HCT116 (cell line): ENCODE data around the gene RANBP10. TPM values are rescaled to one million over a fixed set of nuclear protein-coding genes. Genes with fewer than 3 reads are reported as not detected.

Experiments
- ATAC-seq: fragments of 200-7000 bp; cut with Tn5 transposase; 2 replicates; pipeline ENCODE4 v1.9.1; 2020; ENCODE audit warnings: mild to moderate bottlenecking, moderate library complexity
- BruUV-seq: library from RNA; stranded (reverse); fragments of 400-500 nt; replicated peaks from 2 replicates; lab custom pipeline; 2021; lab: Mats Ljungman, UMichigan
- CTCF ChIA-PET: fragments of 300-600 bp; sonication (Branson Sonifier 250); formaldehyde crosslinking; loops from one replicate; lab custom pipeline; 2021; ENCODE audit warnings: antibody characterized with exemption; lab: Charles Lee
- POLR2A ChIA-PET: fragments of 300-600, 350-600 bp; sonication (Branson Sonifier 250); formaldehyde crosslinking; loops from one replicate; lab custom pipeline; 2021; ENCODE audit warnings: antibody characterized with exemption; lab: Charles Lee
- RAD21 ChIA-PET, 2 experiments: fragments of 300-600 bp; sonication (Branson Sonifier 250); formaldehyde crosslinking; loops; one replicate each; lab custom pipeline; 2023; ENCODE audit warnings: low total read pairs in 2 of 2; ENCODE audit not compliant: uncharacterized antibody in 2 of 2, unreplicated experiment in 2 of 2, low non-redundant PET in 1 of 2; lab: Charles Lee
- DNase-seq: peaks from one replicate; pipeline ENCODE4 v3.0.0-alpha.2; 2010; ENCODE audit warnings: low read depth, low spot score
- H2AFZ ChIP-seq: fragments of 200-600 bp; shearing (Covaris generic), sonication (generic); 2 replicates; pipeline ENCODE4 v1.6.1; 2017; ENCODE audit warnings: low read depth, mixed run types, mixed read lengths, antibody characterized with exemption, low read length; ENCODE audit not compliant: poor library complexity, severe bottlenecking
- H3K27ac ChIP-seq: 2 replicates; pipeline ENCODE4 v1.5.1; 2012; ENCODE audit warnings: low read depth, low read length
- H3K27me3 ChIP-seq: fragments of 200-600 bp; sonication (generic); 2 replicates; pipeline ENCODE4 v1.6.1; 2016; ENCODE audit warnings: mixed run types, low read length, mixed read lengths; ENCODE audit not compliant: insufficient read depth
- H3K36me3 ChIP-seq, 2 experiments: fragments of 200-500 bp in 1 of 2; fragments of 200-600 bp in 1 of 2; sonication (Bioruptor generic) in 1 of 2; sonication (generic) in 1 of 2; 2 replicates each; pipeline versions ENCODE4 v1.5.1 to v1.6.1; 2014 to 2016; ENCODE audit warnings: low read length in 2 of 2, inconsistent platforms in 1 of 2, mixed read lengths in 1 of 2, mixed run types in 1 of 2; ENCODE audit not compliant: insufficient read depth in 2 of 2, control insufficient read depth in 1 of 2
- H3K4me1 ChIP-seq, 2 experiments: fragments of 200-600 bp in 1 of 2; sonication (generic) in 1 of 2; 2 replicates each; pipeline versions ENCODE4 v1.5.1 to v1.6.1; 2012 to 2017; ENCODE audit warnings: low read length in 2 of 2, inconsistent platforms in 1 of 2, mild to moderate bottlenecking in 1 of 2, mixed read lengths in 1 of 2, mixed run types in 1 of 2, moderate library complexity in 1 of 2; ENCODE audit not compliant: insufficient read depth in 2 of 2, control insufficient read depth in 1 of 2
- H3K4me2 ChIP-seq: fragments of 200-600 bp; sonication (generic); 2 replicates; pipeline ENCODE4 v1.6.1; 2017; ENCODE audit warnings: mixed run types, low read length, mixed read lengths
- H3K4me3 ChIP-seq, 2 experiments: fragments of 200-600 bp in 1 of 2; sonication (generic) in 1 of 2; replicated peaks in 1 of 2; 2 replicates each; pipeline ENCODE4 v1.5.1; 2011 to 2016; ENCODE audit warnings: low read length in 2 of 2, control low read depth in 1 of 2, low read depth in 1 of 2, mild to moderate bottlenecking in 1 of 2, mixed read lengths in 1 of 2, mixed run types in 1 of 2
- H3K79me2 ChIP-seq: fragments of 200-600 bp; sonication (generic); 2 replicates; pipeline ENCODE4 v1.6.1; 2017; ENCODE audit warnings: mild to moderate bottlenecking, mixed run types, low read length, moderate library complexity, mixed read lengths; ENCODE audit not compliant: insufficient read depth
- H3K9ac ChIP-seq: fragments of 200-600 bp; sonication (generic); 2 replicates; pipeline ENCODE4 v1.6.1; 2016; ENCODE audit warnings: low read length, mixed read lengths
- H3K9me2 ChIP-seq: fragments of 200-600 bp; sonication (generic), shearing (Covaris generic); 2 replicates; pipeline ENCODE4 v1.6.1; 2017; ENCODE audit warnings: mixed run types, mild to moderate bottlenecking, moderate library complexity; ENCODE audit not compliant: insufficient read depth
- H3K9me3 ChIP-seq, 2 experiments: fragments of 200-500 bp in 1 of 2; fragments of 200-600 bp in 1 of 2; sonication (Bioruptor generic) in 1 of 2; sonication (generic) in 1 of 2; 2 replicates each; pipeline ENCODE4 v1.6.1; 2014 to 2017; ENCODE audit warnings: low read length in 2 of 2, mixed read lengths in 2 of 2, inconsistent platforms in 1 of 2, low read depth in 1 of 2, mild to moderate bottlenecking in 1 of 2, mixed run types in 1 of 2, moderate library complexity in 1 of 2; ENCODE audit not compliant: control insufficient read depth in 1 of 2, insufficient read depth in 1 of 2
- H4K20me1 ChIP-seq: fragments of 200-600 bp; sonication (generic), shearing (Covaris generic); 2 replicates; pipeline ENCODE4 v1.6.1; 2017; ENCODE audit warnings: mixed run types, mild to moderate bottlenecking, moderate library complexity; ENCODE audit not compliant: insufficient read depth
- CBX3 ChIP-seq: IDR thresholded peaks from 2 replicates; pipeline ENCODE4 v1.6.1; 2012; ENCODE audit warnings: low read depth
- CEBPB ChIP-seq: IDR thresholded peaks from 2 replicates; pipeline ENCODE4 v1.6.1; 2012; ENCODE audit warnings: low read depth
- EGR1 ChIP-seq: IDR thresholded peaks from 2 replicates; pipeline ENCODE4 v1.6.1; 2012; ENCODE audit warnings: low read depth
- EZH2 ChIP-seq: fragments of 200-600 bp; sonication (generic); IDR thresholded peaks from 2 replicates; pipeline ENCODE4 v1.6.1; 2017; ENCODE audit warnings: antibody characterized with exemption, mixed run types
- EZH2phosphoT487 ChIP-seq: fragments of 200-600 bp; IDR thresholded peaks from 2 replicates; pipeline ENCODE4 v1.6.1; 2018; ENCODE audit warnings: antibody characterized with exemption, borderline replicate concordance
- JUND ChIP-seq: IDR thresholded peaks from 2 replicates; pipeline ENCODE4 v1.6.1; 2012
- MAX ChIP-seq: IDR thresholded peaks from 2 replicates; pipeline ENCODE4 v1.6.1; 2012
- POLR2A ChIP-seq: IDR thresholded peaks from 2 replicates; pipeline ENCODE4 v1.7.0; 2011; ENCODE audit warnings: borderline replicate concordance; ENCODE audit not compliant: insufficient read depth, insufficient read length; ENCODE audit errors: extremely low read depth
- POLR2AphosphoS5 ChIP-seq: IDR thresholded peaks from 2 replicates; pipeline ENCODE4 v1.6.1; 2011; ENCODE audit warnings: mild to moderate bottlenecking, low read depth, low read length, moderate library complexity
- SP1 ChIP-seq: IDR thresholded peaks from 2 replicates; pipeline ENCODE4 v1.6.1; 2012; ENCODE audit warnings: low read depth
- SRF ChIP-seq: IDR thresholded peaks from 2 replicates; pipeline ENCODE4 v1.6.1; 2012; ENCODE audit warnings: low read depth
- ZFX ChIP-seq: fragments of 450-650 bp; IDR thresholded peaks from 2 replicates; pipeline ENCODE4 v1.6.1; 2017
- intact Hi-C: fragments of 100-400 bp; cut with micrococcal nuclease; formaldehyde crosslinking; loops from 2 replicates; pipeline ENCODE4 v1.10.0; 2022
- total RNA-seq: library from RNA; stranded (reverse); gene quantifications from one replicate; pipeline ENCODE4 v1.2.1, GENCODE V29; 2021; ENCODE audit not compliant: unreplicated experiment

RANBP10 gene
- total RNA-seq, 1 experiment from 2014 or later = 16.9 TPM

GRCh38 chr16:67741118-67741517 lies 65.2 kb downstream of the RANBP10 start:
- H3K36me3 ChIP-seq = no peaks in the 10 kb centered on the region; a peak in 1 of 4 replicates
- no peaks in the 10 kb centered on the region for H4K20me1 ChIP-seq
- TSS peak; percentile 36 for BruUV-seq
- no peak overlapping the region for H3K4me3 ChIP-seq
- H2AFZ ChIP-seq = no peak overlapping the region
- RAD21 ChIA-PET = no interaction called here
- ATAC-seq (no peak), DNase-seq (no peak)
- no peak overlapping the region for H3K27ac ChIP-seq
- no peaks in the 10 kb centered on the region for H3K4me1 ChIP-seq
- intact Hi-C loops = no loop called here
- no peaks in the 10 kb centered on the region for H3K27me3 ChIP-seq
- TF ChIP-seq EZH2phosphoT487 = no peak
- no peak for TF ChIP-seq CEBPB
- TF ChIP-seq POLR2AphosphoS5 = no peak
- no peak for TF ChIP-seq MAX
- TF ChIP-seq SRF = no peak
- no peak for TF ChIP-seq EGR1
- CTCF ChIA-PET = no interaction called here
- POLR2A ChIA-PET = no interaction called here
- H3K4me2 ChIP-seq = no peak overlapping the region
- H3K9me3 ChIP-seq = no peaks in the 10 kb centered on the region
- H3K9ac ChIP-seq = no peak overlapping the region
- no peaks in the 10 kb centered on the region for H3K79me2 ChIP-seq
- H3K9me2 ChIP-seq = no peaks in the 10 kb centered on the region

- BruUV-seq = no TSS peak
- DNase-seq (no peak), ATAC-seq (no peak)
- H3K4me3 ChIP-seq = no peak overlapping the region
- H3K79me2 ChIP-seq = no peaks in the 10 kb centered on the region
- no peaks in the 10 kb centered on the region for H3K9me3 ChIP-seq
- H3K4me1 ChIP-seq = no peaks in the 10 kb centered on the region
- TF ChIP-seq POLR2A = no peak
- TF ChIP-seq MAX = no peak
- no peak for TF ChIP-seq ZFX
- no peak for TF ChIP-seq CBX3
- TF ChIP-seq EGR1 = no peak
- no peak for TF ChIP-seq EZH2
- TF ChIP-seq JUND = no peak
- TF ChIP-seq SP1 = no peak
- H4K20me1 ChIP-seq = no peaks in the 10 kb centered on the region
- H3K4me2 ChIP-seq = no peak overlapping the region
- H2AFZ ChIP-seq = no peak overlapping the region
- no peak overlapping the region for H3K27ac ChIP-seq
- no peaks in the 10 kb centered on the region; a peak in 1 of 4 replicates for H3K36me3 ChIP-seq
- ChIA-PET CTCF (no interaction called here), RAD21 (no interaction called here), POLR2A (no interaction called here)
- H3K27me3 ChIP-seq = no peaks in the 10 kb centered on the region
- intact Hi-C loops = no loop called here
- H3K9me2 ChIP-seq = no peaks in the 10 kb centered on the region
- H3K9ac ChIP-seq = no peak overlapping the region
Observed at GRCh38 chr16:67740391-67740790, 66.0 kb downstream of the RANBP10 start.
